Measurements from ENCODE around the gene DNASE2. TPM values are rescaled to one million over a fixed set of nuclear protein-coding genes. Genes with fewer than 3 reads are reported as not detected.
A peak's percentile ranks its signal among the peaks of the same experiment; 100 is the strongest.

DNASE2 gene
- total RNA-seq, 1 donor from 2014 or later = 17.9 TPM

GRCh38 chr19:12873891-12874745 is 7.1 kb downstream of the DNASE2 start:
- no peak for DNase-seq (ENCODE audit: extremely low spot score, unreplicated experiment)
- Mint-ChIP-seq H3K4me1 (ENCODE audit: unreplicated experiment) (no peaks in the 10 kb centered on the region), H3K27me3 (no peaks in the 10 kb centered on the region), H3K9me3 (peaks cover 6% of the 10 kb centered on the region), H3K4me3 (no peak overlapping the region), H3K27ac (no peak overlapping the region), H3K36me3 (peaks cover 10% of the 10 kb centered on the region)
- TF ChIP-seq CTCF (conservative IDR thresholded peaks at IDR 0.05) = no peak

- Mint-ChIP-seq H3K9me3 (peaks cover 6% of the 10 kb centered on the region), H3K27ac (no peak overlapping the region), H3K4me3 (peak overlapping the region; percentile 22), H3K36me3 (peaks cover 10% of the 10 kb centered on the region), H3K4me1 (ENCODE audit: unreplicated experiment) (no peaks in the 10 kb centered on the region), H3K27me3 (no peaks in the 10 kb centered on the region)
- TF ChIP-seq CTCF (conservative IDR thresholded peaks at IDR 0.05) = no peak
- no peak for DNase-seq (ENCODE audit: extremely low spot score, unreplicated experiment)
Observed at GRCh38 chr19:12872941-12873890, 8.0 kb downstream of the DNASE2 start.

GRCh38 chr19:12872255-12872654 is 9.0 kb downstream of the DNASE2 start:
- Mint-ChIP-seq H3K4me3 (no peak overlapping the region), H3K9me3 (peaks cover 6% of the 10 kb centered on the region), H3K27me3 (no peaks in the 10 kb centered on the region), H3K36me3 (peaks cover 10% of the 10 kb centered on the region), H3K27ac (peak overlapping the region; percentile 50), H3K4me1 (ENCODE audit: unreplicated experiment) (peaks cover under 1% of the 10 kb centered on the region)
- TF ChIP-seq CTCF (conservative IDR thresholded peaks at IDR 0.05) = no peak
- no peak for DNase-seq (ENCODE audit: extremely low spot score, unreplicated experiment)

GRCh38 chr19:12871681-12872080 is 9.6 kb downstream of the DNASE2 start:
- no peak overlapping the region for H3K4me3 Mint-ChIP-seq
- DNase-seq (ENCODE audit: extremely low spot score, unreplicated experiment) = no peak
- peaks cover 4% of the 10 kb centered on the region for H3K4me1 Mint-ChIP-seq (ENCODE audit: unreplicated experiment)
- TF ChIP-seq CTCF (conservative IDR thresholded peaks at IDR 0.05) = no peak
- H3K27ac Mint-ChIP-seq = no peak overlapping the region
- H3K27me3 Mint-ChIP-seq = no peaks in the 10 kb centered on the region
- peaks cover 6% of the 10 kb centered on the region for H3K9me3 Mint-ChIP-seq
- H3K36me3 Mint-ChIP-seq = peaks cover 10% of the 10 kb centered on the region

GRCh38 chr19:12868540-12869112 is 12.6 kb downstream of the DNASE2 start:
- H3K4me1 Mint-ChIP-seq (ENCODE audit: unreplicated experiment) = peaks cover 4% of the 10 kb centered on the region
- TF ChIP-seq CTCF (conservative IDR thresholded peaks at IDR 0.05) = no peak
- peaks cover 10% of the 10 kb centered on the region for H3K36me3 Mint-ChIP-seq
- no peak overlapping the region for H3K27ac Mint-ChIP-seq
- no peak for DNase-seq (ENCODE audit: extremely low spot score, unreplicated experiment)
- peak overlapping the region; percentile 68 for H3K4me3 Mint-ChIP-seq
- H3K27me3 Mint-ChIP-seq = peaks cover under 1% of the 10 kb centered on the region
- H3K9me3 Mint-ChIP-seq = peaks cover 6% of the 10 kb centered on the region
